HG03558 (cell line): Measurements from ENCODE around the gene S100A7A.
"Not testable (repeated sequence)": the region's sequence is repeated elsewhere in the genome, so short reads cannot be mapped to it uniquely, and the experiment has no call there.

ENCODE experiments used
- ATAC-seq: cut with Tn5 transposase; IDR thresholded peaks from one replicate; pipeline ENCODE4 v1.9.1; 2021; ENCODE audit warnings: moderate number of reproducible peaks; ENCODE audit not compliant: unreplicated experiment; ENCODE audit errors: extremely low read depth

S100A7A gene

GRCh38 chr1:153419436-153419793, 3.1 kb downstream of the S100A7A start:
- not testable (repeated sequence) for ATAC-seq

- ATAC-seq, result no peak
Measured at GRCh38 chr1:153420306-153420705, 4.0 kb downstream of the S100A7A start.

- no peak for ATAC-seq
Measured at GRCh38 chr1:153422450-153423068, 6.2 kb downstream of the S100A7A start.

GRCh38 chr1:153426809-153427208, 10.5 kb downstream of the S100A7A start:
- ATAC-seq, result no peak

GRCh38 chr1:153428073-153428638, 11.8 kb downstream of the S100A7A start:
- no peak for ATAC-seq

DNA sequence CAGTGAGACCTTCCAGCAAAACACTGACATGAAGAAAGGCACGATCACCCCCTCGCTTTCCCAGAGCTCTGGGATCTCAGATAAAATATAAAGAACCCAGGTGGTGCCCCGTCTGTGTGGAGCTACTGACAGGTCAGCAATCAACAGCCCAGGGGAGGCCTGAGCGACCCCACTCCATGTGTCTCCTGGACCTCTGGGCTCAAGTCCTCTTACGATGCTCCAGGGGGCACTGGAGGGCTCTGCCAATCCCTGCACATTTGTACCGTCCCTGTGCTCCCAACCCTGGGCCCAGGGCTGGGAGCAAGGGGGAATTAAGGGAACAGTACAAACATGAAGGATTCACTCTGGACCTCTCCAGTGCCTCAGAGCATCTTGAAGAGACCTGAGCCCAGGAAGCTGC, 12.5 kb downstream of the S100A7A start:
- ATAC-seq, result no peak

- no peak for ATAC-seq
Measured at GRCh38 chr1:153429266-153430165, 13.2 kb downstream of the S100A7A start.

DNA sequence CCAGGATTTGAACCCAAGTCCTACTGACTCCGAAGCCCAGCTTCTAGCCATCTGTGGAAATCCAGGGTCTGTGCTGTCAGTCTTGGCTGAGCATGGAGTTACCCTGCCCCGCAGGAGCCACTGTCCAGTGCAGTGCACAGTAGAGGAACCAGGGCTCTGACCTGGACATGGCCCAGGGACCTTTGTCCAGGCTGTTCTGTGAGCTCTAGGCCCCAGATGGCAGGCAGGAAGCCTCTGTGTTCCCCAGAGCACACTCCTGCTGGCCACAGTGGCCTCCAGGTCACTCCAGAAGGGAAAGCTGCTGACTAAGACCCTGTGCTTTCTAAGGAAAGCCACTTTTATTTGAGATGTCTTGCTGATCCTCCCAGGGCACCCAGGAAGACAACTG, 13.8 kb downstream of the S100A7A start:
- no peak for ATAC-seq

- ATAC-seq, result no peak
Measured at GRCh38 chr1:153430561-153430960, 14.2 kb downstream of the S100A7A start.

- no peak for ATAC-seq
Measured at GRCh38 chr1:153431002-153431401, 14.7 kb downstream of the S100A7A start.

- no peak for ATAC-seq
Measured at GRCh38 chr1:153431427-153431826, 15.1 kb downstream of the S100A7A start.

GRCh38 chr1:153431928-153432327, 15.6 kb downstream of the S100A7A start:
- no peak for ATAC-seq

DNA sequence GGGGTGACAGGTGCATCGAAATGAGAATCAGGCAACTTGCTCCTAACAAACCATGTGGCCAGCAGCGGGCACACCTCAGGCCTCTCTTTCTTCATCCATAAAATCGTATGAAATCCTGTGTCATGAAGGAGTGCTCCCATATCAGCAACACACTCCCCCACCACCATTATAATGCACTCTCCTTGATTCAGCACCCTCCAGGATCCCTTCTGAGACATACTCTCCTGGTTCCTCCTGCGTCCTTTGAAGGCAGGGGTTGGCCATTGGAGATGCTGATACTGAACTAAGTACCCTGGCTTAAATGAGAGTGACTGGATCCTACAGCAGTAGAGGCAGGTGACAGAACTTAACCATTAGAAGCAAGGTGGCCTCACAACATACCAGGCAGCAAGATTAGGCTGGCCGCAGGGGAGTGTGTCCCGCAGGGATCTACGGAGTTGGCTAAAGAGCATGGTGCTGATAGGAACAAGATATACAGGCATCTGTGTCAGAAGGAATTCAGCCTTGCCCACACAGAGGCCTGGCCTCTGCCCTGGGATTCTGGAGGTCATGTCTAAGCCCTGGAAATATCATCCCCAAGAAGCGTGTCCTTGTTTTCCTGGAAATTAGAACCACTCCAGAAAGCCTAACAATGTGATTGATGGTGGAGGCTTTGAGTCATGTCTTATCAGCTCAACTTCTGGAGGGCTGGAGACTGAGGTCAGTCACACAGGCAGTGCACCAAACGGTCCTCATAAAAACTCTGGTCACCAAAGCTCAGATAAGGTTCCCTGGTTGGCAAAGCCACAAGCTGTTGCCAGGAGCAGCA, 16.8 kb downstream of the S100A7A start:
- ATAC-seq, result no peak

DNA sequence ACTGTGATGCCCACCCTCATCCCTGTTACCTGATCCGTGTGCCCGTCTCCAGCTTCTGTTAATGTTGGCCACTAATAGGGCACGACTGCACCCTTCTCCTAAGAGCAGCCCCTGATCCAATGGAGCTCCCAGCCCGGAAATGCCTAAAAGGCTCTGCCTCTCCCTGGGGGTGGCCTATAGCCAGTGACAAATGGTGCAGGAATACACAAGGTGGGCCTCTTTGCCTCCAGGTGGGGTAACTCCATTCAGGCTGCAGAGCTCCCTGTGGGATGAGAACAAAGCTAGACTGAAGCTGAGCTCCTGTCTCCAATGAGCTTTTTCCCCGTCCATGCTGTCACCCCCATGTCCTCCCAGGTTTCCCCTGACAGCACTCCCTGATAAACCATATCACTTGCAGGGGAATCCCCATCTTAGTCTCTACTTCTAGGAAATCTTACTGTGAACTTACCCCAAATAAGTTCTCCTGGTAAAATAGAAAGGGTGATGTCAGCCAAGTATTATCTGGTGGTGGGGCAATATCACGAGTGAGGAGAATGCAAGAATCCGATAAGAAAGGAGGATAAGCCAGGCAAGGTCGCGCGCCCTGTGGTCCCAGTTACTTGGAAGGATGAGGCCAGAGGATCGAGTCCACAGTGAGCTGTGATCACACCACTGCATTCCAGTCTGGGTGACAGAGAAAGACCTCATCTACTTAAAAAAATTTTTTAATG, 18.6 kb downstream of the S100A7A start:
- no peak for ATAC-seq

DNA sequence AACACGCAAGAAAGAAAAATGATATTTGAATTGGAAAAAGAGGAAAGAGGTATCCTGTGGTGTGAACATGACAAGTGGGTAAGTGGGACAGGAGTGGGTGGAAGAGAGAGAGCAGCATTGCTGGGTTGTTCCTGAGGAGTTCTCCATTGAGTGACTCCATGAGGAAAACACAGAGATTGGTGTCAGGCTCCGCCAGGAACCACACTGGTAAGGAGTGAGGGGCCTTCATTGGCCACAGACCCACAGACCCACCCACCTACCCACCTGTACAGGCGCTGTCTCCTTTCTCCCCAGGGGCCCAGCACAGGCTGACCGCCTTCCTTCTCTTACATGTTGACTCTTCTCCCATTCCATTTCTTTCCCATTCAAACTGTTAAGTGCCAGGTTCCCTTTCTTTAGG, 20.9 kb downstream of the S100A7A start:
- ATAC-seq, result no peak

DNA sequence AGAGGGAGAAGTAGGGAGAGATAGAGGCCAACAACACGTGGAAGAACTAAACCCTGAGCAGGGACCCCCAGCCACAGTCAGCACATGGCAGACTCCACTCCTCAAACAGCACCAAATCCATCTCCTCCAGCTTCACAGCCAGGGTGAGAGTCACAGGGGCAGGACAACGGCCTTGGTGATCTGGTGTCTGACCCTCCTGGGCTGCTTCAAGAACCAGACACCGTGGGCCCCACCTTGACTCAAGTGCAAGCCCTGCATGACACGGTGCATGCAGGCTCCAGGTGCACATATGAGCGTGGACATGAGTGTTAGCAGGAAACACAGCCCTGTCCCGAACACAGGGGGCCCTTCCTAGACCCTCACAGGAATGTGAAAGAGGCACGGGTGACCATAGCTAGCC, 22.3 kb downstream of the S100A7A start:
- ATAC-seq, result no peak

DNA sequence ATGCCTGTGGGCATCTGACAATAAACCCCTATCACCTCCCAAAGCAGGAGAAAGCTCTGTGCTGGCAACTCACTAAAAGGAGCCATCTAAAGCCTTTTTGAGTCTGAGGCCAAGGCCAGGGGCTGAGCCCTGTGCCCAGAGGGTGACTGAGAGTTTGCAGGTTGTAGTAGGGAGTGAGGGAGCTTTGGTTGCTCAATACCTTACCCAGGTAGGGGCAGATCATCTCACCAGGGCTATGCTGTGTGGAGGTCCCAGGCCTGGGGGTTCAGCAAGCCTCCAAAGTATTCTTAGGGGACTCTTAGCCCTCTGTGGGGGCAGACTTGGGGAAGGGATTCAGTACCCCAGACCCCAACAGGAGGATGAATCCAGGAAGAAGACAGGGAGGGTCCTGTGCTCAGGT, 23.0 kb downstream of the S100A7A start:
- ATAC-seq, result no peak

DNA sequence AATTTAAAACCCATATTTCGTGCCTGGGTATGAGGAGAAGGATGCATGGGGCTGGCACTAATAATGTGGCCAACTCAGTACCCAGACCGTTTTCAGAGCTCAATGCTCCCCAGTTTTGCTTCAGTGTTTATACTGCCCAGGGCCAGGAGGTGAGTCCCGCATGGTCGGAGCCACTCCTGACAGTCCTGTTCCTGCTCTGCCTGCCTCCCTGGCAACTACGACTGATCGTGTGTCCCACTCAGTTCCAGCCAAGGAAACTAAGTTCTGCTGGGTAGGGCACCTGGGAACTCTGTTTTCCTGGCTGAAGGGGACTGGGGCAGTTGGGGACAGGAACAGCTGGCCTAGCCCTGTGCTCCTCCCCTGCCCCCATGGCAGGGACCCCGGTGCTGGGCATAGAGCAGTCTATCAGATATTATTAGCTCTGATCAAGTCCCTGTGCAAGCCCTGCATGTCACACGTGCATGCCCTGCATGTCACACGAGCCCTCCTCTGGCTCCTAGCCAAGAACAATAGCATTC, 25.0 kb downstream of the S100A7A start:
- ATAC-seq, result no peak

GRCh38 chr1:153443486-153443885, 27.2 kb downstream of the S100A7A start:
- ATAC-seq, result no peak

- ATAC-seq, result no peak
Measured at GRCh38 chr1:153444078-153444477, 27.8 kb downstream of the S100A7A start.
